HG03066 (cell line): Measurements from ENCODE around the gene TSPO2.

Experiments used
- ATAC-seq: cut with Tn5 transposase; IDR thresholded peaks from one replicate; pipeline ENCODE4 v1.9.1; 2021; ENCODE audit warnings: low read depth; ENCODE audit not compliant: unreplicated experiment

The TSPO2 gene

DNA sequence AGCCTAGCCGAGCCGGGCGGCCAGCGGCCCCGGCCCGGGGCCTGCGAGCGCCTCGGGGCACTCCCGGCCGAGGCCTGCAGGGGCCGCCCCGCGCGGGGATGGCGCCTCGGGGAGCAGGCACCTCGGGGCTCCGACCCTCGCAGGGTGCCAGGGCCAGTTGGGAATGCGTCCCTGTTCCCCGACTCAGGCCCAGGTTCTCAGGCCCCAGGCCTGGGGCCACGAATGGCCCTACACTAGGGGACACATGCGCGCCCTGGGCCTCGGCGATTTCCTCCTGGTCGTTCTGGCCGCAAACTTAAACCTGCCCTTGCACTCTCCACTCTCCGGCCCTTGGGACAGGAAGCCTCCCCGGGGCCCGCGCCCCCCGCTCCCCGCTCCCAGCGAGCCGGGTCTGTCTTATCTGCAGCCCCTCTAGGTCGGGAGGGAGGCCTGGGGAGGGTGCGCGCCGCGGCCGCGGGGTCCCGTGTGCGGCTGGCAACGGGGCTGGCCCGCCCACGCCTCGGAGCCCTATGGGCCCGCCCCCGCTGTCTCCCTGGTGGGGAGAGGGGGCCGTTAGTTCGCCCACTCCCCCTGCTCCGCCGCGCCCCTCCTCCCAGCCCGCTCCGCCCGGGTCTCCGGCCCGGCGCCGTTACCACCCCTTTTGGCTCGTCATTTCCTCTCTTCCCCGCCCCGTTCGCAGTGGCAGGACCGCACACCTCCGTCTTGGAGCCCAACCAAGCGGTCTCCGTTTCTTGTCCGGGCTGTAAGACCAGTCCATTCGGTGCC lies 31.1 kb downstream of the TSPO2 start:
- ATAC-seq: peak; percentile 31

DNA sequence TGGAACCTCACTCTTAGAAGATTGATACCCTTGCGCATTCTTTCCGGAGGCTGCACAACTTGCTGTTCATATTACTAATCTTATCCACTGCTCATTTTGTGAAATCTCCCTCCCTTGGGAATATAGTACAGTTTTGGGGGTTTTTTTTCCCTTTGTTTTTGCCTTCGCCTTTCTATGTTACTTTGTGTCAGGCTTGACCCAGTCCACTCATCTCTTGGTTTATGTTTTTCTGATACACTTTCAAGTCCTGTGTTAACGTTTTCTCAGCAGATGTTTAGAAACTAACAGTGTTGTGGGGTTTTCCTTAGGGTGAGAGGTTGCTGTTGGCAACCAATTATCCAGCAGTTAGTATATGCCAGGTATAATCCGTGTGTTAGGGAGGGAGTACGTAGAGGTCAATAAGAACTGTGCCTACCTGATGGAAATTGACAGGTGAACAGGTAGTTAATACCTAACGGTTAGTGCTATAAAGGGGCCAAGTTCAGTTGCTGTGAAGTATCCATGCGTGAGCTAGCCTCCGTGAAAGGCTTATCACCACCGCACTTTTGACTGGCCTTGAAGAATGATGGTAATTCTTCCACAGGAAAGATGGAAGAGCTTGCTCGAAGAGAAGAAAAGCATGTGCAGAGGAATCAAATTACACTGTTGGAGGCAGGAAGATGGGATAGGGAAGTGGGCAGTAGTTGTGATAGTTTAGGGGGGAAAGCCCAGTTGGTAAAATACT lies 31.9 kb downstream of the TSPO2 start:
- ATAC-seq: no peak

- no peak for ATAC-seq
Measured at GRCh38 chr6:41074692-41075436, 32.6 kb downstream of the TSPO2 start.

GRCh38 chr6:41075651-41076626 lies 33.7 kb downstream of the TSPO2 start:
- ATAC-seq: no peak

- ATAC-seq: no peak
Measured at GRCh38 chr6:41077536-41077935, 35.3 kb downstream of the TSPO2 start.

GRCh38 chr6:41078101-41078500 lies 35.8 kb downstream of the TSPO2 start:
- ATAC-seq: no peak

- ATAC-seq: no peak
Measured at GRCh38 chr6:41079080-41079479, 36.8 kb downstream of the TSPO2 start.

GRCh38 chr6:41080621-41081020 lies 38.4 kb downstream of the TSPO2 start:
- ATAC-seq: no peak

DNA sequence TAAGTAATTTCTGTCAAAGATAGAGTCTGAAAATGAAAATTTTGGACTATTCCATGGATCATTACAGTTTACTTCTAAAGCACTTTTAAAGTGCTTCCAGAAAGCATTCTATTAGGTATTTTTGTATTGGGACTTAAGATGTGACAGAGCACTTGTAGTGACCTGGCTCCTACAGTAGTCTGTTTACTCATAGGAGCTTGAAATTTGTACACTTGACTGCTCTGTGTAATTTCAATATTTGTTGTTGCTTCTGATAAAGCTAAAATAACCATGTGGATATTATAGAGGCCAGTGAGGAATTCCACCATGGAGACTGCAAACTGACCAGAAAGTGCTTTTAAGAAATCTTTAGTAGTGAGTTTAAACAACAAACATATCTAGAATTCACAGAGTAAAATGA lies 40.8 kb downstream of the TSPO2 start:
- ATAC-seq: no peak

DNA sequence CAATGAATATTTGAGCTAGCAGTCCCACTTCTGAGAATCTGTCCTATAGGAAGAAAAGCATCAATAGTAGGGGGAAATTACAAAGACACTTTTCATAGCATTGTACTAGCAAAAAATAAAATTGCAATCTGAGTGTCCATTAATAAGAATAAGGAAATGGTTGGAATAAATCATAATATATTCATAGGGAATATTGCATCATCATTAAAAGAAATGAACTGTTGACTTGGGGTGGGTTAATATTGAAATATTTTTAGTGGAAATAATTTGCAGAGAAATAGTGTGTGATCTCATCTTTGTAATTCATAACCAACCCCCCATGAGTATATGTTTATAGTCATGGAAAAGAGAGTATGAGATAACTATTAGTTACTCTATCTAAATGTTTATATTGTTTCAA lies 42.9 kb downstream of the TSPO2 start:
- ATAC-seq: no peak

DNA sequence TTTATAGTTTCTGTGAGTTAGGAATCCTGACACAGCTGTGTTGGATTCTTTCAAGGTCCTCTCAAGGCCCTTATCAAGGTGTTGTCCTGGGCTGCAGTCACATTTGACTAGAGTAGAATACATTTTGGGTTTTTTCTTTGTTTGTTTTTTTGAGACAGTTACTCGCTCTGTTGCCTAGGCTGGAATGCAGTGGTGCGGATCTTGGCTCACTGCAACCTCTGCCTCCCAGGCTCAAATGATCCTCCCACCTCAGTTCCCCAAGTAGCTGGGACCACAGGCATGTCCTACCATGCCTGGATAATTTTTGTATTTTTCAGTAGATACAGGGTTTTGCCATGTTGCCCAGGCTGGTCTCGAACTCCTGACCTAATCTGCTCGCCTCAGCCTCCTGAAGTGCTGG lies 46.2 kb downstream of the TSPO2 start:
- ATAC-seq: no peak

GRCh38 chr6:41090841-41091761 lies 48.8 kb downstream of the TSPO2 start:
- no peak for ATAC-seq

GRCh38 chr6:41092421-41093140 lies 50.3 kb downstream of the TSPO2 start:
- ATAC-seq: no peak

GRCh38 chr6:41093729-41094128 lies 51.5 kb downstream of the TSPO2 start:
- ATAC-seq: no peak
